DMS 273 treated with DMSO at 0.1 percent for 48 hours (cell line): Measurements from ENCODE around the gene WNT3.
"Not testable (repeated sequence)": the region's sequence is repeated elsewhere in the genome, so short reads cannot be mapped to it uniquely, and the experiment has no call there.

Source experiments
- DNase-seq: peaks from one replicate; lab custom pipeline; 2025; lab: John Stamatoyannopoulos, UW

The WNT3 gene

DNA sequence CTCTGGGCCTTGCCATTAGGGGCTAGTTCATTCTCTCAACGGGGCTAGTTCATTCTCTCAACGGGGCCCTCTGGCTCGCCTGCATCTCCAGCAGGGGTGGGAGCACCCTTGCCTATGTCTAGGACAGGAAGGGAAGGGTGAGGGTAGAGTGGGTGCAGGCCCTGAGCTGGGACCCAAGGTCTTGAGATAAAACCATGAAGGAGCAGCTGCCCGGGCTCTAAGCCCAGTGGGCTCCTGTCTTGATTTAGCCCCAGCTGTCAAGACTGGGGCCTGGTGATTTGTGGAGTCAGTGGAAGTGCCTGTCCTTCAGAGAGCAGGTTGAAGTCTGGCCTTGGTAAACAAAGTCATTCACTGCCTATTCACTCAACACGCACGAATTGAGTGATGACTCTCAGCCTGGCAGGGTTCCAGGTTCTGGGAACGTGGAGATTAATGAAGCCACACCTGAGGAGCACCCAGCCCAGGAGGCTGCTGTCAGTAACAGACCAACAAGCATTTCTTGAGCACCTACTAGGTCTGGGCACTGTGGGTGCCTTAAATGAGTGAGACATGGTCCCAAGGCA, 35.4 kb downstream of the WNT3 start:
- DNase-seq = no peak

DNA sequence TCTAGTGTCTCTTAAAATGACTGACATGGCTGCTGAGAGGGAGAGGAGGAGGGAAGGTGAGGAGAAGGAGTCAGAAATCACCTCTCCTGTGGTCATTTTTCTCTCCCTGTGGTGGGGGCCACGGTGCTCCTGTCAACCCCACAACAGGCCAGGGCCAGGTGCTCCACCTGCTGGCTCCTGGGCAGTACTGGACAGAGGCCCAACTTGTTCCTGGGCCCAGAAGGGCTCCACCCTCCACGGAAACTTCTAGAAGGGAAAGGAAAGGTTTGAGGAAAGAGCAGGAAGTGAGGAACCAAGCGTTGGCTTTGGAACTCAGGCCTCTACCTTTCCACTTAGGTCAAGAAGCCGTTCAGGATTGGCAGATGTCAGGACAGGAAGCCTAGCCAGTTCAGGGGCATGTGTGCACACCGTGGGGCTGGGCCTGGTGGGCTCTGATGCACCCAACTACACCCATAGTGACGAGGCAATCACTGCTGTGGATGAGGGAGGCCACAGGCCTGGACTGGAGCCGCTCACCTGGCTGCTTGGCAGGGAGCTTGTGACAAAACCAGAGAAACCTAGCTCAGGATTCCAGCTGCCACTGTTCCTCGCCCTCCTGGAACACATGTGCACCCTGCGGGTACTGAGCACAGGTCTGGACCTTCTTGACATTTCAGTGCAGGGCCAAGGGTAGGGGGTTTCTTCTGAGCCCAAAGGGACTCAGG, 36.1 kb downstream of the WNT3 start:
- DNase-seq = no peak

DNA sequence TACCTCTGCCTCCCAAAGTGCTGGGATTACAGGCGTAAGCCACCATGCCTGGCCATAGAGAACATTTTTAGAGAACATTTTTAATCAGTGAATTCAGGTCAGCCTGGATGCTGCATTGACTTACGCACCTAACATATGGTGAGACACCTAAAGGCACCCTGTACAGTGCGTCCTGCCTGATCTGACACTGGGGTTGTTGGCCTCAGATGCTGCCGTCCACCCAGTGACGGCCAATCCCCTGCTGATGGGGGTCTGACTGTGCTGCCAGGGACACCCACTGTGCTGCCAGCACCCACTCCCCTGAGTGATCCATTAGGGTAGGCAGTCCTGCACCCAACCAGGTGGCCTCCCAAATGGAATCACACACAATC, 38.5 kb downstream of the WNT3 start:
- no peak for DNase-seq

DNA sequence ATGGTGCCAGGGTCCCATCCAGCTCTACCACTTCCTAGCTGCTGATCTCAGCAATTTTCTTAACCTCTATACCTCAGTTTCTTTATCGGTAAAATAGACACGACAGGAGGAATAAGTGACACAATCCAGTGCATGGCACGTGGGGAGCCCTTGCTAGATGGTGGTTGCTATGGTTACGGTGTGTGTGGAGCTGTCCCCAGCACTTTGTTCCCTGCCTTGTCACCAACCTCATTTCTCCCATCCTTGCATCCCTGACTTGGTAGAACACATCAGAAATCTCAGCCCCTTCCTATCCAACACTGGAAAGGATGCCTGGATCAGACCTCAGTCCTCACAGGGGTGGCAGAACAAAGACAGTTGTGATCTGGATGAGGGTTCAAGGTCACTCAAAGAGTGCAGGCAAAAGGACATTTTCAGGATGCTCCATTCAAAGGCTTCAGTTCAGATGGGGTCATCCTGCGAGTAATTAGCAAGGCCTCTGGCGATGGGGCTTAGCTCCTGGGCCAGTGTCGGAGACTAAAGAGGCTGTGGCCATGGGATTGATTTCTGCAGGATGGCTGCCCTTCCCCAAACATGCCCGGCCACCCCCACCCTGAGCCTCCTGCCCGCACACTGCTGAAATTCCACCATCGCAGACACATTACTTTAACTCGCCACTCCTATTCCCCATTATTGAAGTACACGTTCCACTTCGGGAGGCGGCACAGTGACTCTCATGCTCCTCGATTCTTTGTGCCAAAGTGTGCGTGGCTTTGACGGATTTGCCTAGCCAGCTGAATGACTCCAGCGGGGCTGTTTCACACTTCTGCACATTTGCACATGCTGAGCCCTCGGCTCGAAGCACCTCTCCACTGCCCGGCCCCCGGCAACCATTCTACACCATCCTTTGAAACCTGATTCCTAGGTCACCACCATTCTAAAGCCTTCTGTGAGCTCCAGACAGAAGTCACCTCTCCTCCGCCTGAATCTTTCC, 40.3 kb downstream of the WNT3 start:
- DNase-seq = no peak

DNA sequence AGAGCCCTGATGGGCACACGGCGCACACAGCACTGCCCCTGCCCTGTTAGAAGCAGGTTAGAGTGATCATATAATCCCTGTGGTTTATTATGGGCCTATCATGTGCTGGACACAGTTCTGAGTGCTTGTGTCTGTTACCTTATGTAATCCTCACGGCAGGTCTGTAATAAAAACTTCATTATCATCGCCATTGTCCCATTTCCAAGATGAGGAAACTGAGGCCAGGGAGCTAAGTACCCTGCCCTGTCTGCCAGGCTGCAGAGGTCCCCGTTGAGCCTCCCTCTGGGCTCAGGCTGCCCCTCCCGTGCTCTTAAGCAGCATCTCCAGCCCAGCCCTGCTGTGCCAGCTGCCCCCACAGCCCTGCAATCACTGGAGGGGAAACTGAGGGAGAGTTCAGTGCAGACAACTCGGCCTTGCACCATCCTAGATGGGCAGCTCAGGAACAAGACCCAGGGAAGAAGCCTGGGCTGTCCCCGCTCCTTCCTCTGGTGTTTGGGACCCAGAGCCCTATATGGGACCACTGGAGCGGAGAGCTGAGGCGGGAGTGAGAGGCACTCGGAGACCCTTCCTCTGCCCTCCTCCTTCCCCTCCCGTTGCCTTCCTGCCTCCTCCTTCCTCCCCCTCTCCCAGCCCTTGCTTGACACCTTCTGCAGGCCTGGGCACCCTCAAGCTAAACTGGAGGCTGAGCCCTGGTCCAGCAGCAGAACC, 42.0 kb downstream of the WNT3 start:
- no peak for DNase-seq

DNA sequence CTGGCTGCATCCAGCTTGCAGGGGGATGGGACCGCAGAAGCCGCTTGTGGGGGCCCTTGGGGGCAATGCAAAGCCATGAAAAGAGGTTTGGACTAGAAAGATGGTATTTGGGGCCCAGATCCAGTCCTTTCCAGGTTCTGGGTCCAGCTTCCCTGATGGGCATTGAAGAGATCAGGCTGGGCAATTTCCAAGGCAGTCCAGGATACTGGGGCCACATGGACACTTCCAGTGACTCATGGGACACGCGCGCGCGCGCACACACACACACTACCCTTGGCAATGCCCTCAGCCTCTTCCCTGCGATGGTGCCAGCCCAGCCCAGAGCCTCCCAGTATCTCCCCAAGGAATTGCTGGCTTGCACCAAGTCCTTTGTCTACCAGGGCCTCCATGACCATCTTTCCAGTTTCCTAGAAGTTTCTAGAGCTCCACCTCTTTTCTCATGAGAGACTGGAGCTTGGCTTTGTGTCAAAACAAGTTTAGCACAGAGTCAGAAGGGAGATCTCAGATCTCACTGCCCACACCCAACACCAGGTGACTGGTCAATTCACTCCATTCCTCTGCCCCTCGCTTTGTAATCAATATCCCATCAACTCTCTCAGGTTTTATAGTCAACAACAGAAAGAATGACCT, 44.3 kb downstream of the WNT3 start:
- no peak for DNase-seq

DNA sequence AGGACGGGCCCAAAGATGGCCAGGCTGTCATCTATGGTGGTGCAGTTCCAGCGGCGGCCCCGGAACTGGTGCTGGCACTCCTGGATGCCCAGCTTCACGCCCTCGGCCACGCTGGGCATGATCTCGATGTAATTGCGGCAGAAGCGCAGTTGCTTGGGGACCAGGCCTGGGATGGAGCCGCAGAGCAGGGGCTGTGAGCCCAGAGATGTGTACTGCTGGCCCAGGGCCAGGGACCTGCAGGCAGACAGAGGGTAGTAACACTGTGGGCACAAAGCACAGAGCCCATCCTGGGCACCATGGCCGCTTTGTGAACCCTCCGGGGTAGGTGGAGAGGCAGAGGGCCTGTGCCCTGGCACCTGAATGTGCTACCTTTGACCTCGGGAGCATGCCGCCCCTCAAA, 44.8 kb downstream of the WNT3 start:
- no peak for DNase-seq

DNA sequence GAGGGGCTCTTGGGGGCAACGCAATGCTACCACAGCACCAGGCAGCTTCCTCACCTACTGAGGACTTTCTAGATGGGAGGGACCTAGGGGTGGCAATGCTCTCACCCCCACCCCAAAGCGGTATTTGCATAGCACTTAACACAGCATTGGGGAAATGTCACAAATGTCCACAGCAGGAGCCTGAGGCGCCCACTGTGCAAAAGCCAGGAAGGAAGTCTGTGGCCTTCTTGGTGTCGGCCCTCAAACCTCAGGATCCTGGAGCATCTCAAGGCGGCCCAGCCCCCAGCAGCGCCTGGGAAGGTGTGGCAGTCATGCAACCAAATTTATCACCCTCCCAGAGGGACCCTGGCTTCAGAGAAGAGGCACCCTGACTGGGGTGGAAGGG, 45.3 kb downstream of the WNT3 start:
- DNase-seq = no peak

DNA sequence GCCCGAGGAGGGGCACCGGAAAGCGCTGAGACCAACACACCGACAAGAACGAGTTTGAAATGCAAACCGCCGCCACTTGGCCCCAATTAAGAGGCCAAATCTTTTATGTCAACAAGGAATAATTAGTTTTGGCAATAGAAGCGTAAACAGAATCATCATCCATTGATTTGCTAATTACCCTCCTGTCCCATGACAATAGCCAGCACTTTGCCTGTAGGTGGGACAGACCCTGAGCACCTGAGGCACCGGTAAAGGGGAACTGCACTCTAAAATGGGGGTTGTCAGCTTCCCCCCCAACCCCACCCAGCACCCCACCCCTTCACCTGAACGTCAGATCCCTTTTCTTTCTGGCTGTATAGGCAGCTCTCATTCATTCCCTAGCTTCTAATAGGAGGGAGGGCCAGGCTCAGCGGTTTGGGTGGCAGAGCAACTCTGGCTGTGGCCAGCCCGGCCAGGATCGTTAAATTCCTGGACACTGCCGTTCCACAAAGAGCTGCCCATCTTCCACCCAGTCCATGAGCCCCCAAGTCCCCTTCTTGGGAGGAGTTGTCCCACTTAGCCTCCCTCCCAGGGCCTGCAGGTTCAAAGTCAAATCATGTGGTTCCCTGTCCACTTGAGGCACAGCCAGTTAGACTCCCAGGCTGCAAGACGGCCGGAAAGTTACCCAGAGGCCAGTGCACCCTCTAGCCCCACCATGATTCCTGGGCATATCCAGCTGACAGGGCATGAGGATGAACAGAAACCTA, 45.8 kb downstream of the WNT3 start:
- no peak for DNase-seq

DNA sequence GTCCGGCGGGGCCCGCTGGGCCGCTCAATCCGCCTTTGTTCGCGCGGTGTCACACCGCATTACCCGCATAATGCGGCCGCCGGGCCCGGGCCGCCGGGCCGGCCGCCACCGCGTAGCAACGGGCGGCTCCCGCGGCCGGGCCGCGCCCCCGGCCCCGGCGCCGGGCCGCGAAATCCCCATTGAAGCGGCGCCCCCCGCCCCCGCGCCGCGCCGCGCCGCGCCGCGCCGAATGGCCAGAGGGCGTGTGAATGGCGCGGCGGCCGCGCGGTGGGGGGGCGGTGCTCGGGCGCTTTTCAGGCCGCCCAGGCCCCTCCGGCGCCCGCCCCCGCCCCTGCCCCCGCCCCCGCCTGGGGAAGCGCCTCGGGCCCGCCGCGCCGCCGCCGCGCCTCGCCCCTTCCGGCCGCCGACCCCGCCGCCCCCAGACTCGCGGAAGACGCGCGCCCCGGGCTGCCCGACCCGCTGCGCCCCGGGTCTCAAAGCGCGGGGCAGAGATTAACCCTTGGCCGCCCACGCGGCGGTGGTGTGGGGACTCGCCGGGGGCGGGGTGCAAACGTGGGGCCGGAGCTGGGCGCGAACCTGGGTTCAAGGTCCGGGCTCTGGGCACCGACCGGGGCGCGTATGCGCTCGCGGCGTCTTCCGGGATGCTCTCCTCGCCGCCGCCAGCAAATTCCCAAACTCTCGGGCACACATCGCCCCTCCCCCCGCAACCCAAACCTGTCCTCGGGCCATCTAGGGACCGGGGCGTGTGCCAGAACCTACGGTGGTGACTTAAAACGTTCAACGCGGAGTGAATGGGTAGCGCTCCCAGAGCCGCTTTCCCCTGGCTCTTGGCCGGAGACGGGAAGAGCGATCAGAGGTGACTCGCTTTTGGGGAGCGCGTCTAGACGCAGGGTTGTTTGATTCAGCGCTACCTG, 46.7 kb downstream of the WNT3 start:
- no peak for DNase-seq

DNA sequence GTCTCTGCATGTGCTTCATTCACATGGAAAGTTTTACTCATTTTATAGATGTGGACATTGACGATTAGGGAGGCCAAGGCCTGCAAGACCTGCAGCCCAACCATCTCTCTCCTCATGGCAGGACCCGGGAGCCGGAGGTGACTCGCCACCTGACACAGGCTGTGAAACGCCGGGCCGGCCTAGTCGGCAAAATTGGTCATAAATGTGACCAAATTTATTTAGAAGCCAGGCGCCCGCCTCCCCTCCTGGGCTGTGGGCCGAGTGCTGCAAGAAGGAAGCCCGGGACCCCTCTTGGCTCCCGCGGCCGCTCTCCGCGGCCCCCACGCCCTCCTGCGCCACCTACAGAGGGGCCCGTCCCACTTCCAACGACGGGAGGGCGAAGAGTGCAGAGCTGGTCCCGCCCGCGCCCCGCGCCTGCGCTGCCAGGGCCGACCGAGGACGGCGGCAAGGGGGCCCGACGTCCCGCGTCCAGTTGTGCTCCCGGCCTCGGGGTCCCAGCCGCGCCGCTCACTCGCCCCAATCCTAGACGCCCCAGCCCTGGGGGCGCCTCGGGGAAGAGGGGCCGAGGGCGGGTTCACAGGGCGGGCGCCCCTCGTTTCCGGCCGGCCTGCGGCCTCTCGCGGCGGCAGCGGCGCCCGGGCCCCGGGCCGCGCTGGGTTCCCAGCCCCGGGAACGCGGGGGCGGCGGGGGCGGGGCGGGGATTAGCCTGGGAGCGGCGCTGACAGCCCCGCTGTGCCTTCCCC, 47.5 kb downstream of the WNT3 start:
- DNase-seq = peak; percentile 12

DNA sequence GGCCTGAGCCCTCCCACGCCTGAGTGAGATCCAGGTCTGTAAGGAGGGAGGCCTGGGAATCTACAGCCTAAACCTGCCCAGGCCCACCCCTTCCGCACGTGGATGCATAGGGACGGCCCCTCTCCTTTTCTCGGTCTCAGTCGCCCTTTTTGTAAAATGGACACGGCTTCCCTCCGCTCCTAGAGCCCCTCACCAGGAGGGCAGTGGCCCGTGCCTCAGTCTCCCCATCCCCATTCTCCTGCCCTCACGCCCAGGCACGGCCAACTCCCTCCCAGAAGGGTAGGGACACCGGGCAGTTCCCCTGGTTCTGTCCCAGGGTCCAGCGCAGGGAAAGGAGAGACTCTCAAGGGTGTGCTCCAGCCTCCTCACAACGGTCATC, 48.1 kb downstream of the WNT3 start:
- no peak for DNase-seq

DNA sequence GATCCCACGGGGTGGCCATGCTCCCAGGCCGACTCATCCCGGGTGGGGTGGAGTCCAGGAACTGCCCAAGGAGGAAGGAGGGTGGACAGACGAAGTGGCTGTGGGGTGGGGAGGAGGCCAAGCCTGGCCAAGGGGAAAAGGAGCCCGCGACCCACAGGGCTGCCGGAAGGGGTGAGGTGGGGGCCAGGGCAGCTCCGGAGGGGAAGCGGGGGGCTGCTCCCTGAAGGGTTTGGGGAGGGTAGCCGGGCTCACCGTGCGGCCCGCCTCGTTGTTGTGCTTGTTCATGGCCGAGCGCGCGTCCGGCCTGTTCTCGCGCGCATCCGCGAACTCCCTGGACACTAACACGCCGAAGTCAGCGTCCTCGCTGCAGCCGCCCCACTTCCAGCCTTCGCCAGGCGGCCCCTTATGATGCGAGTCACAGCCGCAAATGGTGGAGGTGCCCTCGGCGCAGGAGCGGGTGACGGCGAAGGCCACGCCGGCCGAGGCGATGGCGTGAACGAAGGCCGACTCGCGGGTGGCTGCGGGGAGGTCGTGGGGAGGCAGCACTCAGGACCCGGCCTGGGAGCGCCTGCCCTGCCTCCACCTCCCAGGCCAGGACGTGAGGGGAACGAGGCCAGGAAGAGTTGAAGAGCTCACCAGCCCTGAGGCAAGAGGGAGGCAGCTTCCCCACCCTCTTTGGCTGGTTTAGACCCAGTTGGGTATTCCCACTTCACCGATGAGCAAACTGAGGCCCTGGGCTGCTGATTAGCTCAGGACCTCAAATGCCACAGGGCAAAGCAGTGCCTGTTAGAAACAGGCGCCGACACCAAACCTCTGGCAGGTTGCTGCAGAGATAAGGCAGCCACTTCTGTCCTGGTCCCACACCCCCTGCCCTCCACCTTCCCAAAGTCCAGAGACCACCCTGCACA, 48.7 kb downstream of the WNT3 start:
- DNase-seq = no peak

DNA sequence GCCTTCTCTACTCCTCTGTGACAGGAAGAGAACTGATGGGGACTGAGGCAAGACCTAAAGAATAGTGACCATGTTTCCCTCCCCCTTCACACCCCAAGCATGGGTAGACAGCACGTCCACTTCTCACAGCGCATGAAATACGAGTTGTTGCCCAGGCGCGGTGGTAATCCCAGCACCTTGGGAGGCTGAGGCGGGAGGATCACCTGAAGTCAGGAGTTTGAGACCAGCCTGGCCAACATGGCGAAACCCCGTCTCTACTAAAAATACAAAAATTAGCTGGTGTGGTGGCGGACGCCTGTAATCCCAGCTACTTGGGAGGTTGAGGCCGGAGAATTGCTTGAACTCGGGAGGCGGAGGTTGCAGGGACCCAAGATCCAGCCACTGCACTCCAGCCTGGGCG, 49.6 kb downstream of the WNT3 start:
- DNase-seq = not testable (repeated sequence)

DNA sequence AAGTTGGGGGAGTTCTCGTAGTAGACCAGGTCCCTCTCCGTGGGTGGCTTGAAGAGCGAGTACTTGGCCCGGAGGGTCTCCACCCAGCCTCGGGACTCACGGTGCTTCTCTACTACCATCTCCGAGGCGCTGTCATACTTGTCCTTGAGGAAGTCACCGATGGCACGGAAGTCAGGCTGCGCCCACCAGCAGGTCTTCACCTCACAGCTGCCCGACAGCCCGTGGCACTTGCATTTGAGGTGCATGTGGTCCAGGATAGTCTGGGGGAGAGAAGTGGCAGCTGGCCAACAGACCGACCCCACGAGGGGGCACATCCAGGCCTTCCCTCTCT, 50.0 kb downstream of the WNT3 start:
- no peak for DNase-seq

DNA sequence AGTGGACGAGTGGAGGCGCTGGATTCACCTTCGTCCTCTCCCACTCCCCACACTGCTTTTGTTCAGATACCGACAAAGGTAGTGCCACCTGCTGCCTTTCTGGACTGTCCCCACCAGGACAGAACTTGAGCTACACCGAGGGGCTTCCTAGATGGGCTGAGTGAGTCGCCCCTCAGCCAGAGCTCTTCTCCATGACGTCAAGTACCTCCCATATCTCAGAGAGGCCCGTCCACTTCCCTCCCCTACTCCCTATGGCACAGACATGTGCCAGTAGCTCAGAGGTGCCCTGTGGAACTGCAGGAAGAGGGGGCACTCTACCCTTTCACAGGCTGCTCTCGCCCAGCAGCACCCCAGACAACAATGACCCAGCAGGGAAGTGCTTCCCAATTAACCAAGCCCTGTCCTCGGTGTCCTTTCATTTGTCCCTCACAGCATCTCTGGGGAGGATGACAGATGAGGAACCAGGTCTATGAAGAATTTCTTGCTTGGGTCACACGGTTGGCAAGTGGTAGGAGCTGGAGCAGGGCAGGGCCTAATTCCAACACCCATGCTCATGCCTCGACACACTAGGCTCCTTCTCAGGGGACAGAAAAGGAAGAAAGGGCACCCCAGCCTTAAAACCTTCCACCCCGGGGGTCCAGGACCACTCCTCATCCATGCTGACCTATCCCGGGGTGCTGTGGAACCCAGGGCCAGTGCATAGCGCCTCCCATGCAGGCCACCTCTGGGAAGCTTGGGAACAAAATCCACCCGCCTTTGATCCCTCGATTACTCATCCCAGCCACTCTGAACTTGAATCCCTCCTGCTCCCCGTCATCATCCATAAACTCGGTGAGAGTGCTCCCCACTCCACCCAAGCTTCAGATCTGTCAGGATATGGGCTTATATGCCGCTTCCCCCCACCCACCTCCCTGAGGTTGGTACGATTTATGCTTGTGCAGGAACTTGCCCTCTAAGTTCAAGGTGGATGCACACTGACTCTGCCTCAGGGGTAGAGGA, 51.7 kb downstream of the WNT3 start:
- DNase-seq = no peak

DNA sequence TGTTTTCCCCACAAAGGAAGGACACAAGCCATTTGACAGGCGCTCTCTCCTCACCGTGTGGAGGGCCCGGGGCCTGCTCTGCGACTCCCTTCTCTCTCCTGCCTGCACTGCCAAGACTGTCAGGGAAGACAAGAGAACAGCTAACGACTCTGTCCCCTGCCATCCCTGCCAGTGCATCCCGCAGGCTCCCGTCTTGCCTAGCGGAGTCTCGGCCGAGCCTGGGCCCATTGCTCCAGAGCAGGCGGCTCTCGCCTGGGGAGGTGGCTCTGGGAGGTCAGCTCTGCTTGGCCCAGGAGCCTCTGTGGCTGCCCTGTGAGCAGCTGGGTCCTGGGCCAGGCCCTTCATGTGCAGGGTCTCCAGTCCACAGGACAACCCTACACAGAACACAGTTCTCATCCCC, 53.0 kb downstream of the WNT3 start:
- no peak for DNase-seq
